PFSK-1 (cell line): ENCODE data around the gene CHMP5.

Experiments
- FOXP2 ChIP-seq: optimal IDR thresholded peaks from 2 replicates; pipeline ENCODE3; 2011; ENCODE audit warnings: borderline replicate concordance, control low read depth, inconsistent platforms; ENCODE audit not compliant: insufficient read depth; ENCODE audit errors: extremely low read length, extremely low read depth
- POLR2AphosphoS5 ChIP-seq: IDR thresholded peaks from 2 replicates; pipeline ENCODE4 v1.6.1; 2012; ENCODE audit warnings: low read depth, mild to moderate bottlenecking, control low read depth, low read length, moderate library complexity
- SIN3A ChIP-seq: IDR thresholded peaks from 2 replicates; pipeline ENCODE4 v1.6.1; 2012; ENCODE audit warnings: mild to moderate bottlenecking, low read length, moderate library complexity, borderline replicate concordance; ENCODE audit not compliant: insufficient read depth
- TAF1 ChIP-seq: IDR thresholded peaks from 2 replicates; pipeline ENCODE4 v1.6.1; 2012; ENCODE audit warnings: low read length, control low read depth, borderline replicate concordance; ENCODE audit not compliant: insufficient read depth
- TF ChIP-seq, protein P1 (sequence below), 2 experiments: IDR thresholded peaks; 2 replicates each; pipeline versions ENCODE4 v1.6.1 to v1.8.0; 2011 to 2012; ENCODE audit warnings: low read depth in 2 of 2, low read length in 2 of 2, control low read depth in 1 of 2, inconsistent platforms in 1 of 2, mild to moderate bottlenecking in 1 of 2, moderate library complexity in 1 of 2; ENCODE audit not compliant: insufficient read depth in 1 of 2

Gene CHMP5

DNA sequence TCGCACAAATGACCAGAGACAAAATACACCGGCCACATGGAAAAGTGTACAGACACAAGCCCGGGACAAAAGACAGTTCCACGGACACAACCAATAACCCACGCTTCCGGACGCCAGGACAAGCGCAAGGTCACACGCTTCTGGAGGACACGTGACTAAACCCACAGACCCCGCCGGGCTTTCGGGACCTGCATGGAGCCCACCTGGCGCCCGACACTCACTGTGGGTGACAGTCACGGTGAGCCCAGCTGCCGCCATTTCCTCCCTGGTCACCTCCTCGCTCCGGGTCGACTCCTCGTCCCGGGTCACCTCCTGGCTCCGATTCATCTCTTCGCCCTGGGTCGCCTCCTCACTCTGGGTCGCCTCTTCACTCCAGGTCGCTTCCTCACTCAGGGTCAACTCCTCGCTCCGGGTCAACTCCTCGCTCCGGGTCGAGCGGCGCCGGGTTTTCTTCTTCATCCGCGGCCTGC is 811 bp upstream of the CHMP5 start:
- no peak; the same call in 1 of the 2 replicates for TF ChIP-seq TAF1
- TF ChIP-seq SIN3A: peak; percentile 30; the same call in 1 of the 2 replicates
- TF ChIP-seq, protein P1, sequence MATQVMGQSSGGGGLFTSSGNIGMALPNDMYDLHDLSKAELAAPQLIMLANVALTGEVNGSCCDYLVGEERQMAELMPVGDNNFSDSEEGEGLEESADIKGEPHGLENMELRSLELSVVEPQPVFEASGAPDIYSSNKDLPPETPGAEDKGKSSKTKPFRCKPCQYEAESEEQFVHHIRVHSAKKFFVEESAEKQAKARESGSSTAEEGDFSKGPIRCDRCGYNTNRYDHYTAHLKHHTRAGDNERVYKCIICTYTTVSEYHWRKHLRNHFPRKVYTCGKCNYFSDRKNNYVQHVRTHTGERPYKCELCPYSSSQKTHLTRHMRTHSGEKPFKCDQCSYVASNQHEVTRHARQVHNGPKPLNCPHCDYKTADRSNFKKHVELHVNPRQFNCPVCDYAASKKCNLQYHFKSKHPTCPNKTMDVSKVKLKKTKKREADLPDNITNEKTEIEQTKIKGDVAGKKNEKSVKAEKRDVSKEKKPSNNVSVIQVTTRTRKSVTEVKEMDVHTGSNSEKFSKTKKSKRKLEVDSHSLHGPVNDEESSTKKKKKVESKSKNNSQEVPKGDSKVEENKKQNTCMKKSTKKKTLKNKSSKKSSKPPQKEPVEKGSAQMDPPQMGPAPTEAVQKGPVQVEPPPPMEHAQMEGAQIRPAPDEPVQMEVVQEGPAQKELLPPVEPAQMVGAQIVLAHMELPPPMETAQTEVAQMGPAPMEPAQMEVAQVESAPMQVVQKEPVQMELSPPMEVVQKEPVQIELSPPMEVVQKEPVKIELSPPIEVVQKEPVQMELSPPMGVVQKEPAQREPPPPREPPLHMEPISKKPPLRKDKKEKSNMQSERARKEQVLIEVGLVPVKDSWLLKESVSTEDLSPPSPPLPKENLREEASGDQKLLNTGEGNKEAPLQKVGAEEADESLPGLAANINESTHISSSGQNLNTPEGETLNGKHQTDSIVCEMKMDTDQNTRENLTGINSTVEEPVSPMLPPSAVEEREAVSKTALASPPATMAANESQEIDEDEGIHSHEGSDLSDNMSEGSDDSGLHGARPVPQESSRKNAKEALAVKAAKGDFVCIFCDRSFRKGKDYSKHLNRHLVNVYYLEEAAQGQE (IDR thresholded peaks at IDR 0.05; ENCODE audit: insufficient read depth in 1 of 2, low read depth in 2 of 2, low read length in 2 of 2): no peak
- TF ChIP-seq POLR2AphosphoS5: no peak
- TF ChIP-seq FOXP2: no peak

DNA sequence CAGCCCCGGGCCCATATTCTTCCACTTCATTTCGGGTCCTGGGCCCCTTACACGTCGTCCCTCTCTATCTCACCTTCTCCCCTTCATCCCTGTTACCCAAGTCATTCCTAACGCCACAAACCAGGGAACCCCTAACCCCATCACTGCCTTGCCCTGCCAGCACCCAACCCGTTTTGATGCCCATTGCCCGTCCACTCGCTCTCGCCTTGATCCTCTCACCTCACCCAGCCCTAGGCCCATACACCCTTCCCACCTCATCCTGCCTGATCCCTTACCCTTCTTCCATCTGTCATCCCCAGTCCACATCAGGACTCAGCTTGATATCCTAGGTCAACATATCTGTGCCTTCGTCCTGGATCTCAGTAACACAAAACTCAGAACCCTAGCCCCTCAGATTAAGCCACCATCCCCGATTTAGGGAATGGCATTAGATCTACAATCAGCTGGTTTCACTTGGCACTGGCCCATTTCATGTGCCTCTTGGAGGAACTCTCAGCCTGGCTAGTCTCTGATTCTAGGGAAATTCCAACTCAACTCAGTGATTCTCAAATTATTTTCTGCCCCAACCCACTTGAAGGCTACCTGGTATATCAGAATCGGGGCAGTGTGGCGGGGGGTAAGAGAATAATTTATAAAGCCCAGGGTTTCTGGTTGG is 489 bp downstream of the CHMP5 start:
- TF ChIP-seq POLR2AphosphoS5 (no peak), SIN3A (no peak), TAF1 (no peak), FOXP2 (no peak)
- TF ChIP-seq, protein P1 (IDR thresholded peaks at IDR 0.05; ENCODE audit: insufficient read depth in 1 of 2, low read depth in 2 of 2, low read length in 2 of 2): no peak

DNA sequence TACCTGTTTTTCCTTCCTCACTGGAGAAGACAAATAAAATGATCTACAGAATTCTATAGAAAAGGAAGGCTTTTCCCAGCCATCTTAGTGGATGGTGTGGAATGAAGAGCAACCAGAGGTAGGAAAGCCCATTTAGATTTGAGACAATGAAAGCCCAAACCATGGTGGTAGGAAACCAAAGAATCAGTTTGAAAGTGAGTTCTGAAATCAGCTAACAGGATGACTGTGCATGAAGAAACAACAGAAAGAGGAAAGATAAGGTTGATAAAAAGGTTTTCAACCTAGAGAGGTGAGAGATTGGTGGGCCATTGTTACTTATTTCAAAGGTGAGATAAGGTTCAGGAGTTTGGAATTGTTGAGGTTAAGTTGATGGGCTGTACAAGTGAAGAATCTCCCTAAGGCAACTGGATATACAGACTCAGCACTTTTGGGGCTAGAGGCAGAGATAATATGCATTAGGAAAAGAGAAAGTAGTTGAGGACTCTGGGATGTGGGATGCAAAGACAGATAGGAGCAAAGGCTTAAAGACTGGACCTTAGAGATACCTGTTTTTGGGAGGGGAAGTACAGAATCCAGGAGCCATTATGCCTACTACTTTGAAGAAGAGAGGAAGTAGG is 2.4 kb downstream of the CHMP5 start:
- TF ChIP-seq FOXP2: no peak
- no peak for TF ChIP-seq POLR2AphosphoS5
- TF ChIP-seq, protein P1 (IDR thresholded peaks at IDR 0.05; ENCODE audit: insufficient read depth in 1 of 2, low read depth in 2 of 2, low read length in 2 of 2): no peak
- TF ChIP-seq SIN3A: no peak
- no peak for TF ChIP-seq TAF1

DNA sequence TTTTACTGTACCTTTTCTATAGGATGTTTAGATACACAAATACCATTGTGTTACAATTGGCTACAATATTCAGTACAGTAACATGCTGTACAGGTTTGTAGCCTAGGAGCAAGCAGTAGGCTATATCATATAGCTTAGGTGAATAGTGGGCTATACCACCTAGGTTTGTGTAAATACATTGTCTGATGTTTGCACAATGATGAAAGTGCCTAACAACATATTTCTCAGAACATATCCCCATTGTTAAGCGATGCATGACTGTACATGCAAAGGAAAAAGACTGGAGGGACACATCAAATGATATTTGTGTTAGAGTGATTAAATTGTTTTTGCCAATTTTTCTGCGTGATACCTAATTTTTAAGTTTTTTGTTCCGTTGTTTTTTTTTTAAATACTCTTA is 5.3 kb downstream of the CHMP5 start:
- TF ChIP-seq, protein P1 (IDR thresholded peaks at IDR 0.05; ENCODE audit: insufficient read depth in 1 of 2, low read depth in 2 of 2, low read length in 2 of 2): no peak
- TF ChIP-seq SIN3A (no peak), POLR2AphosphoS5 (no peak), TAF1 (no peak), FOXP2 (no peak)
